HG03045 (cell line): ENCODE measurements around the gene ZBTB1.

ENCODE experiments used
- ATAC-seq: cut with Tn5 transposase; IDR thresholded peaks from one replicate; pipeline ENCODE4 v1.9.1; 2021; ENCODE audit warnings: mild to moderate bottlenecking, moderate library complexity; ENCODE audit not compliant: unreplicated experiment

The ZBTB1 gene

DNA sequence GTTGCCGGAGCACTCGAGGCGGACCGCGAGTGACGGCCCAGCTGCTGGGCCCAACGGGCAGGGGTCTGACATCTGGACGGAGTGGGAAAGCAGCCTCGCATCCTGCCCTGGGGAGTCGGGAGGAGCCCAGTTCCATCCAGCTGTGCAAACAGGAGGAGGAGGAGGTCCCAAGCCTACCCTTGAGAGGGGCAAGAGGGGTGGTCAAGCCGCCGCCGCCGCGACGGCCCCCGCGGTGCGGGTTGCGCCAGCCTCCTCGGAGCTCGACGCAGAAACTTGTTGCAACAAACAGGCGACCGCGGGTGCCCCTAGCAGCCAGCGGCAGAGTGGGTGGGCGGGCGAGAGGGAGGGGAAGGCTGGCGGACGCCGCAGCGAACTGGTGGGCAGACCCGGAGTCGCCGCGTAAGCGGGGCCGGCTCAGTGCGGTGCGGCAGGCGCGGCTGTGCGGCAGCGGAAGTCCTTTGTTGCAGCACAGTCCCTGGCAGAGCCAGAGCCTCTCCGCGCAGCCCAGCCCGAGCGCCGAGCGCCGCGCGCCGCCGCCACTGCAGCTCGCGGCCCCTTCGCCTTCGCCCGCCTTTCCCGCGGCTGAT, at the start of gene ZBTB1:
Gene ZBTB1 (plus strand): TSS at position 461 of the 587 bp plus-strand sequence. CDS start 16,735 bp downstream, outside the sequence.
- ATAC-seq: peak; percentile 35

- no peak for ATAC-seq
These were observed 45.0 kb upstream of the ZBTB1 start for GRCh38 chr14:64459405-64460136.

- ATAC-seq: no peak
These were observed 43.3 kb upstream of the ZBTB1 start for GRCh38 chr14:64461221-64461620.

DNA sequence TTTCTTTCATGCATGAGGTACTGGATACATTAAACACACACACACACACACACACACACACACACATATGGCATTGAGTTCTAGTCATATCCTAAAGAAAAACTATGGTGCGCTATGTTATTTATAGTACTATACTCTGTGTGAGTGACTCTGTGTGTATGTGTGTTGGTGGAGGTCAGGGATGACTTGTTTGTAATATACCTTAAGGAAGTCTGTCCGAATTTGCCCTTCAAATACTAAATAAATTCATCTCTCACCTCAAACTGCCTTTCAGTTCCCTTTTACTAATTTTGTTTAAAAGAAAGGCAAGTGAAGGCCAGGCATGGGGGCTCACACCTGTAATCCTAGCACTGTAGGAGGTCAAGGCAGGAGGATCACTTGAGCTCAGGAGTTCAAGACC, 41.4 kb upstream of the ZBTB1 start:
- ATAC-seq: no peak

GRCh38 chr14:64463873-64464272, 40.7 kb upstream of the ZBTB1 start:
- no peak for ATAC-seq

GRCh38 chr14:64464651-64465050, 39.9 kb upstream of the ZBTB1 start:
- no peak for ATAC-seq

DNA sequence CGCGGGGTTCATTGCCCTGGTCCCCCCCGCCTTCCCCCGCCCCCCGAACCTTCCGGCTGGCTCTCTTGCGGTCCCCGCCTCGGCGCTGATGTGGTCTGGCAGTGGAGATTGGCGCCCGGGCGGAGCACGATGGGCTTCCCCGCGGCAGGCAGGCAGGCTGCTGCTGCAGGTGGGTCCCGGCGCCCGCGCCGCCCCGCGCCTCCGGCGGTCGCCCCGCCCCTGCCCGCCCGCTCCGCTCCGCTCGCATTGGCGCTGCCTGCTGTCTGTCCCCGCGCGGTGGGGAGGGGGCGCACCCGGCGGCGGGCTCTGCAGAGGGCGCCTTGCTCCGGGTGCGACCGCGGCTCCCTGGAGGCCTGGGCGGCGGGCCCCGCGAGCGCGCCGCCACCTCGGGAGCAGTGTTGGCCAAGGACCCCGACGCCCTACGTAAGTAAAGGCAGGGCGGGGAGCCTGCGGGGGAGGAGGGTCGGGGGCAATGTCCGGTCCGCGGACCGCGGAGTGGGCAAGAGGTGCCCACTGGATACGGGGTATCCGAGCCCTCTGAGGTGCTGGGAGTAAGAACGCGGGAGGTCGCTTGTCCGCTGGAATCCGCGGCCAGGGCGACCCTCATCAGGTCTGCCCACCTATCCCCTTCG, 39.3 kb upstream of the ZBTB1 start, which contains the start of gene AKAP5:
Gene AKAP5 (plus strand): TSS at position 309 of the 632 bp plus-strand sequence. CDS start 2,896 bp downstream, outside the sequence.
- ATAC-seq: peak; percentile 65

DNA sequence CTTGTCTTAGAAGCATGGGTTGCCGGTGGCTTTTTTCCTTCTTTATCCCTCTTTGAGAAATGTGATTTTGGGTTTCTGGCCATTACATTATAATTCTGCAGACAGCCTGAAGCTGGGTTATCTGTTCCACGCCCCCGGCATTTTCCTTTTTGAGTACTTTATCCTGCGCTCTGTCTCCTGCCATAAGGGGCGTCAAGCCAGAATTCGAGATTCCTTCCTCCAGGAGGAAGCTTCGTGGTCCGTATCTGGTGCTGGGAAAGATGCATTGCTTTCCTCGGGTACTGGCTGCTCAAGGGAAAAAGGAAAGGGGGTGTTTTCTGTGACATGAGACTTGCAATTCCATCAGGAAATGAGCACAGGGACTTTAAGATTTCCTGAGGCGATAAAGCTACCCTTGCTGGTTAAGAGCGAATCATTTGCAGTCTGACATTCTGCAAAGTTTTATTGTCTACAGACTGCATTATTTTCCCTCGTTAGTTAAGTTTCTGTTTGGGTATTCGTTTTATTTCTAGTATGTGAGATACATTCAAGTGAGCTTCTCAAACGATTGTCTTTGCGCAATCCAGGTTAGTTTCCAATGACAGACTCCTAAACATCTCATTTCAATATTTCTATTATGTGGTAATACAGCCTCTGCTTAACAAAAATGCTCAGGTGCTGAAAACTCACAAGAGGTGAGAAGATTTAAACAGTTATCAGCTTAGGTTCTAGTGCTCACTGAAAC, 38.6 kb upstream of the ZBTB1 start:
- ATAC-seq: no peak

DNA sequence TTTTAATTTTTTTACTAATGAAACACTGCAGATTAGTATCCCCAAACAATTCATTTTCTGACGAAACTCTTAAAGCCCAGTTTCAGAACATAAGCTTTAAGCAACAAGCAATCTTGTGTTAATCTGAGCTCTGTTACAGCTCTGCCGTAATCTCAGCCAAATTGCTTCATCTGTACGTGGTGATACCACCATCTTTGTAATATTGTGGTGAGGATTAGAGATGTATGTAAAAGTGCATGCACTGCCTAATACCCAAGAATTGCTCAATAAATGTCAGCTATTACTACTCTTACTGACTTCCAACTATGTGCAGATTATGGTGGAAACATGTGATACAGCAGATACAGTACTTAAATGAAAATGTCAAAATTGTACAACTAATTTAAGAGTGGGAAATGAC, 37.5 kb upstream of the ZBTB1 start:
- ATAC-seq: no peak

GRCh38 chr14:64467566-64467965, 37.0 kb upstream of the ZBTB1 start:
- no peak for ATAC-seq

GRCh38 chr14:64468451-64468850, 36.1 kb upstream of the ZBTB1 start:
- no peak for ATAC-seq

GRCh38 chr14:64474041-64474440, 30.5 kb upstream of the ZBTB1 start:
- ATAC-seq: no peak

DNA sequence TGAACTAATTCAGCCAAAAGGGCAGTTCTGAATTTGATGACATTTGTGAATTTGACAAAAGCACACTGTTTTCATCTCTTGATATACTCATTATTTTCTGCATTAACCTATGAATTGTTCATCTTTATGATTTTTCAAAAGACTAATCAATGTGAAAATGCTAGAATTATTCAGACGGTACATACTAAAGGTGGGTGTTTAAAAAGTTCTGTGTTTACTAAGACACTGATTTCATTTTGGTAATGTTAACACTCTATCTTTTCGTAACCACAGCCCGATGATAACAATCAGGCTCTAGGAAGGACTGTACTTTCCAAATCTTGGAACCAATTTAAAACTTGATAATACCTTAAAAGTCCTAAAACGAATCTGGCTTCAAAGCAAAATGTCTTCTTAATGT, 29.9 kb upstream of the ZBTB1 start:
- no peak for ATAC-seq

GRCh38 chr14:64475585-64476273, 28.8 kb upstream of the ZBTB1 start:
- ATAC-seq: no peak

DNA sequence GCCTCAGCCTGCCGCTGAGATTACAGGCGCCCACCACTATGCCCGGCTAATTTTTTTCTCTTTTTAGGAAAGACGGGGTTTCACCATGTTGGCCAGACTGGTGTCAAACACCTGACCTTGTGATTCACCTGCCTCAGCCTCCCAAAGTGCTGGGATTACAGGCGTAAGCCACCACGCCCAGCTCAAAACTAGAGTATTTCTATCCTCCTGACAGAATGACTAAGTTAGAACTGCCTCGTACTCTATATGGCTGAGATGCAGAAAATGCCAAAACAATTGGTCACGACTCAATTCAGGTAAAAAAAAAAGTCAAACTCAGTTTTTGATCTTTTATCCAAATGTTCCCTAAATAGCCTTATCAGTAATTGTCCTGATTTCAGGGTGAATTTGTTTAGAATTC, 28.1 kb upstream of the ZBTB1 start:
- no peak for ATAC-seq

DNA sequence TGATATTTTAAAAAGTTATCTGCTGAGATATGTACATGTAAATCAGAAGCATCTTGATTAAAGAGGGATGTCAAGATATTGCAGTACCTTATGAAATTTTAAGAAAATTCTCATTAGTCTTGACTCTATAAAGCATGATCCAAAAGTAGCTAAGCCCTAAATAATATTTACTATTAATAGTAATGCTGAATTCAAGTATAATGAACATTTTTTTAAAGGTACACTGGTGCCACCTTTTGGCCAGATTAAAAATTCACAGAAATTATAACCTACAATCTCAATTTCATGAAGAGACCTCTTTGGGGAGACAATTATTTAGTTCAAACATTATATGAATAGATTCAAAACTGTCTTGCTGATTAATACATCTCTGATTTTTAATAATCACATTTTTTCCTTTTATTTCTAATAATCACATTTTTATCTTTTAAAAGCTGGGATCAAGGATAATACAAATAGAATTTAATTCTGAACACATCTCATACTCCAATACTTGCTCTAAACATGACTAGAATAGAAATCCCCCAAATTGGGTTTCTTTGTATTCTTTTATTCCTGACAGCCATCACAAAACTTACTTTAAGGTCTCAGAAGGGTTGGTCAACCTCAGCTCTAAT, 25.8 kb upstream of the ZBTB1 start:
- ATAC-seq: no peak

GRCh38 chr14:64488590-64489099, 15.9 kb upstream of the ZBTB1 start:
- no peak for ATAC-seq

DNA sequence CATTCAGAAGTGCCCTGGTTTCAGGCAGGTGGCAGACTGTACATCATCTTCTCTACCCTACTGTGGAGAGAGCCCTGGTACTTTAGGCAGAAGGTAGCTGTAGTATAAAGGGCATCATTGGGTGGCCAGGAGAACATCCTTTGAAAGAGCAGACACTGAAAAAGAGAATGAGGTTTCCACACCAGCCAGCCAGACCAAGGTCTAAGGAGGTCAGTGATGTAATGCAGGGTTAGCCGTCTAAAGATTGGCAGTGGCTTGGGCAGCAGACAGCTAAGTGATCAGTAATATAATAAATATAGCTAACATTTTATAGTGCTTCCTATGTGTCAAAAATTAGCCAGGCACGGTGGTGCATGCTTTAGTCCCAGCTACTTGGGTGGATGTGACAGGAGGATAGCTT, 12.9 kb upstream of the ZBTB1 start:
- no peak for ATAC-seq

DNA sequence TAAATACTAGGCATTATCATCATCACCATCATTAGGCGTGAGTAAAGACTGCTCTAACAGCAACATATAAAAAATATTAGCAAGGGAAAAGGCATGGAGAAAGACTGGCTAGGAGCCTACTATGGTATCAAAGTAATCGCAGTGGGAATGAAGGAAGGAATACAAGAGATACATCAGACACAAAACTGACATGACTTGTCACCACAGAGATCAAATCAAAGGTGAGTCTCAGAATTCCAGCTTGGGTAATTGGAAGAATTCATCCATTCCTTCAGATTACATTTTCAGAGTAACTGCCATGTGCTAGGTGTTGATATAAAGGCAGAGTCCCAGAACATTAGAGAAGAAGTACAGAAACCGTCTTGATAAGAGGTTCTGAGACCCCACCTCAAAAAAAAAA, 11.1 kb upstream of the ZBTB1 start:
- no peak for ATAC-seq

DNA sequence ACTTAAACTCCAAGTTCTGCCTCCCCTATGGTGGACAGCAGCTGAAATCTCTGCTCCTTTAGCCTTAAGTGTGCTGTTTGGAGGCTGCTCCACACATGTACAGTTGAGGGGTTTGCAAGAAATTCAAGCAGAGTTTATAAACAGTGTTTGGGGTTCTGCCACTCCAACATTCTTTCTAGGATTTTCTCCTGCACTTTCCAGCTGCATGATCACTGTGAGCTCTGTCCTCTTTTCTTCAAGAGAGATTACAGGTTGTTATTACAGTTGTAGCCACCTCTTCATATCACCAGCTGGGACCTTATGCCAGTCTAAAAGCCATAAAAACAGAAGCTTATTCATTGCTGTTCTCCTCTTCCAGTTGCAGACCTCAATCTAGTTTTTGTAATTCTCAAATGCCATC, 9.3 kb upstream of the ZBTB1 start:
- ATAC-seq: no peak
